ENCODE data around the gene DGKG. TPM values are rescaled to one million over a fixed set of nuclear protein-coding genes. Genes with fewer than 3 reads are reported as not detected.

DGKG gene
- total RNA-seq, 3 donors from 2014 or later = 0.59 to 2.3 (median 2.1) TPM

GRCh38 chr3:186383026-186383993 is 21.3 kb upstream of the DGKG start:
- no peaks in the 10 kb centered on the region for H3K4me1 ChIP-seq
- intact Hi-C loops (cut with DNase I; ENCODE audit: low total_unique reads) = no loop called here
- no peak for DNase-seq (ENCODE audit: low spot score in 2 of 2)
- H3K27me3 ChIP-seq = no peaks in the 10 kb centered on the region
- no peak overlapping the region for H3K4me3 ChIP-seq
- no peak for TF ChIP-seq CTCF (IDR thresholded peaks at IDR 0.05)
- no peaks in the 10 kb centered on the region for H3K36me3 ChIP-seq
- no peaks in the 10 kb centered on the region for H3K9me3 ChIP-seq
- H3K27ac ChIP-seq = no peak overlapping the region

DNA sequence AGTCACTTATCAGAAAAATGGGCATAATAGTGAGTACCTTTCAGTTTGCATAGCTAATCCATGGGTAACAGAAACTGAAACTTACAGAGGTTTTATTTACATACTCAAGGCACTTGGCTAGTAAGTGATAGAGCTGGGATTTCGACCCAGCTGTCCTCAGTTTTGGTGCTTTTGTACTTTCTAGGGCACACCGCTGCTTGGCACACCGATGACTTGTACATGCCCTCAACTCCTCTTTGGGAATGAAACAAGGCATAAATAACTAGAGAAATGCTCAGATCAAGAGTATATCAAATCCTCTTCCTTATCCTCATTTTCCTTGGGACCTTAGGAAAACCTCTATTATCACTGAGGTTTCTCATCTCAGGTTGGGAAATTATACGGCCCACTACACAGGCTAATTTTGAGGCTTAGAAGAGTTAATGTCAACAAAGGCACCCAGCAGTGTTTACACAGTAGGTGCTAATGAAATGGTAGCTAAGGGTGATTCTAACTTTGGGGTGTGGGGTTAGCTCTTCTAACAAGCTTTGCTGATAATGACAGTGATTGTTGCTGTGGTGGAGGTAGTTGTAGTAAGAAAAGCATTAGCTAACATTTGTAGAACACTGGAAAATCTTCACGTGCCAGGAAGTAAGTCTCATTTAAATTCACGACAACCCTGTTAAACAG is 20.3 kb upstream of the DGKG start:
- TF ChIP-seq CTCF (IDR thresholded peaks at IDR 0.05) (no peak), POLR2AphosphoS5 (IDR thresholded peaks at IDR 0.05) (no peak), POLR2A (IDR thresholded peaks at IDR 0.05) (no peak)
- Histone ChIP-seq H3K36me3 (no peaks in the 10 kb centered on the region), H3K9me3 (no peaks in the 10 kb centered on the region), H3K27me3 (no peaks in the 10 kb centered on the region), H3K4me3 (no peak overlapping the region), H3K27ac (no peak overlapping the region), H3K4me1 (no peaks in the 10 kb centered on the region)
- intact Hi-C loops (cut with DNase I; ENCODE audit: low total_unique reads) = no loop called here
- no peak for DNase-seq (ENCODE audit: low spot score in 2 of 2)

DNA sequence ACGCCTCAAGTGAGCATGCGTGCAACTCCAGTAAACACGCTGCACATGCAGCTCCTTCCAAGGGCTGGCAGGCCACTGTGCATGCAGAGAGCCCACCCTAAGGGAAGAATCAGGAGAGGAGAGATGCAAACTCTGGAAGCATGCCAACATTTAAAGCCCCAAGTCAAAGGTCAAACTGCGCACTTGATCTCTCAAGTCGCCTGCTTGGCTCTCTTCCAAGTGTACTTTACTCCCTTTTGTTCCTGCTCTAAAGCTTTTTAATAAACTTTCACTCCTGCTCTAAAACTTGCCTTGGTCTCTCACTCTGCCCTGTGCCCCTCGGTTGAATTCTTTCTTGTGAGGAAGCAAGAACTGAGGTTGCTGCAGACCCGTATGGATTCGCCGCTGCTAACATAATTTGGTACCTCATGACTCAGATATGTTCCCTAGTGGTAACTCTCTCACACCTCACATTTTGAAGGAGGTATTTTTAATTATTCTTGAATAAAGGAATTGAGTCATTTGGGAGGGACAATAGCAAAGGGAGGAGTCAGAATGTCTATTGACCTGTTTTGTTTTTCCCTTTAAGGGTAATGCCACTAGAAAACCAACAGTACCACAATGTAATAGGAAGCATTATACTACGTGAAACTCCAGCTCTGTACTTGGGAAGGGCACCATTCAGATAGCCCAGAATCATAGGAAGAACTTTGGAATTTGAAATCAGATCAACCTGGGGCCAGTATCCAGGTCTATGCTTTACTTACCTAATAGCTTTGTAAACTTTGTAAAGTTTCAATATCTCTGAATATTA is 19.6 kb upstream of the DGKG start:
- no peaks in the 10 kb centered on the region for H3K9me3 ChIP-seq
- intact Hi-C loops (cut with DNase I; ENCODE audit: low total_unique reads) = no loop called here
- no peak overlapping the region for H3K4me3 ChIP-seq
- no peaks in the 10 kb centered on the region for H3K36me3 ChIP-seq
- no peaks in the 10 kb centered on the region for H3K4me1 ChIP-seq
- H3K27ac ChIP-seq = no peak overlapping the region
- TF ChIP-seq CTCF (IDR thresholded peaks at IDR 0.05) (no peak), POLR2A (IDR thresholded peaks at IDR 0.05) (no peak), POLR2AphosphoS5 (IDR thresholded peaks at IDR 0.05) (no peak)
- DNase-seq (ENCODE audit: low spot score in 2 of 2) = no peak
- no peaks in the 10 kb centered on the region for H3K27me3 ChIP-seq

DNA sequence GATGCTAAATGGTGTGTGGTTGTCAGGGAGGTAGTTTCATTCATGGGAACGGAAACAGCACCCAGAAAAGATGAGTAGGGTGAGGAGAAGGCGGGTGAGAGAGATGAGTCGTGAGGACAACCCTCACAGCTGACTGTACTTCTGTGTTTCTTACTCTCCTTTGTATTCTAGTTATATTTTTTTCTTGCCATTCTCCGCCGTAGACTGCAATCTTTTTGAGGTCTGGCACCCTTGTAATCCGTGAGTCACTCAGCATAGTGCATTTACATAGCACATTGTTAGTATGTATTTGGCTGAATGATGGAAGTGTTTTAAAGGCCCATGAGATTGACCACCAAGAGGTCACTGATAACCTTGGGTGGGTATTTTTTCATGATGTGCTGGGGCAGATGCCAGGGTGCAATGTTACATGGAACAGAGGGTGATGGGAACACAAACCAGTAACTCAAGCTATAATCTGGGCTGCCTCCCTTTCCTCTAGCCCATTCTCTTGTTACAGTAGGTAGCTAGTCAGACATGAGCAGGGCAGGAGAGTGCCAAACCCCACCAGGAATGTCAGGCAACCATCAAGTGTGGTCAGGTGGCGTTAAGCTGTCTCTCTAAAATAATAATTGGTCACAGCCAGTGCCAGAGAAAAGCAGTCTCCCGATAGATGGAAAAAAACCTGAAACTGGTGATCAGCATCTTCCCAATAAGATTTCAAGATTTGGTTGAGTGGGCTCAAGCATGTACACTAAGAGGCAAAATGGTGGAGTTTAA is 18.8 kb upstream of the DGKG start:
- Histone ChIP-seq H3K27ac (no peak overlapping the region), H3K4me1 (no peaks in the 10 kb centered on the region), H3K9me3 (no peaks in the 10 kb centered on the region), H3K27me3 (no peaks in the 10 kb centered on the region), H3K36me3 (no peaks in the 10 kb centered on the region), H3K4me3 (no peak overlapping the region)
- DNase-seq (ENCODE audit: low spot score in 2 of 2) = no peak
- no peak for TF ChIP-seq CTCF (IDR thresholded peaks at IDR 0.05)
- TF ChIP-seq POLR2A (IDR thresholded peaks at IDR 0.05) = no peak
- TF ChIP-seq POLR2AphosphoS5 (IDR thresholded peaks at IDR 0.05) = no peak
- intact Hi-C loops (cut with DNase I; ENCODE audit: low total_unique reads) = no loop called here

All from breast epithelium (tissue), 4 donors.